GM19351 (cell line): ENCODE results near the gene DLEC1.
A peak's percentile ranks its signal among the peaks of the same experiment; 100 is the strongest.

Experiments used
- ATAC-seq: cut with Tn5 transposase; IDR thresholded peaks from one replicate; pipeline ENCODE4 v1.9.1; 2021; ENCODE audit warnings: mild to moderate bottlenecking, moderate library complexity; ENCODE audit not compliant: unreplicated experiment

The DLEC1 gene

DNA sequence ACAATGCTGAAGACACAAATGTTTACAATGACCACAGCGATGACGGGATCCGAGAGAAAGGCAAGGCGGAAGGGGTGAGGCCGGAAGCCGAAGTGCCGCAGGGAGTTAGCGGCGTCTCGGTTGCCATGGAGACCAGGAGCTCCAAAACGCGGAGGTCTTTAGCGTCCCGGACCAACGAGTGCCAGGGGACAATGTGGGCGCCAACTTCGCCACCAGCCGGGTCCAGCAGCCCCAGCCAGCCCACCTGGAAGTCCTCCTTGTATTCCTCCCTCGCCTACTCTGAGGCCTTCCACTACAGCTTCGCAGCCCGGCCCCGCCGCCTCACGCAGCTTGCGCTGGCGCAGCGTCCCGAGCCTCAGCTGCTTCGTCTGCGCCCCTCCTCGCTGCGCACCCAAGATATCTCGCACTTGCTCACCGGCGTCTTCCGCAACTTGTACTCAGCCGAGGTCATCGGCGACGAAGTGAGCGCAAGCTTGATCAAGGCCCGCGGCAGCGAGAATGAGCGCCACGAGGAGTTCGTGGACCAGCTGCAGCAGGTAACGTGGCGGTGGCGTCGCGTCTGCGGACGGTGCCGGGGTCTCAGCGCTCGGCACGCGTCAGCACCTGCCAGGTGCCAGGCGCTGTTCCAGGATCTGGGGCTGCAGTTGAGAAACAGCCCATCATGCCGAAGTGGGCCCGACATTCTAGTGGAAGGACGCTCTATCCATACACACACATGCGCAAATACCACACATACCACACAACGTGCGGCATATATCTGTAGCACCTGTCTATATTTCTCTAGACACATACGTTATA lies at the start of gene DLEC1:
DLEC1 (plus strand) TSS at position 108 of the 798 bp plus-strand sequence; CDS start at position 126, 18 bp downstream.
- ATAC-seq = peak; percentile 86

GRCh38 chr3:37989821-37990480 lies 49.1 kb upstream of the DLEC1 start:
- ATAC-seq = no peak

DNA sequence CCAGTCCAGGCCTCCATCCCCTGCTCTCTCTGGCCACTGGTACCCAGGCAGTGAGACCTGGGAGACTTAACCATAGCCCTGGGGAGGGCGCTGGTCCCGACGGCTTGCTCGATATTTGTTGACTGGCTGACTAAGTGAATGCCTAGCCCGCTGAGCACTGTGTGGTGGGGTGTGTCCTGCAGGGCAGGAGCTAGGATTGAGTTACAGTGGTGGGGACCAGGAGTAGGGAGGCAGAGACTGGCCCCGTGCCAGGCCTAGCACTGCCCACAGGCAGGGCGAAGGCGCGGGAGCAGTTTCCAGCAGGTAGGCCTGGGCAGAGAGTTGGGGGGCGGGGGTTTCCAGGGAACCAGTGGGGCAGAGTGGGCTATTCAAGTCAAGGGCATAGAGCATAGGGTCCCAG lies 48.5 kb upstream of the DLEC1 start, which contains the start of gene VILL:
VILL (plus strand) TSS at position 260 of the 400 bp plus-strand sequence. CDS start 2,887 bp downstream, outside the sequence.
- ATAC-seq = no peak

DNA sequence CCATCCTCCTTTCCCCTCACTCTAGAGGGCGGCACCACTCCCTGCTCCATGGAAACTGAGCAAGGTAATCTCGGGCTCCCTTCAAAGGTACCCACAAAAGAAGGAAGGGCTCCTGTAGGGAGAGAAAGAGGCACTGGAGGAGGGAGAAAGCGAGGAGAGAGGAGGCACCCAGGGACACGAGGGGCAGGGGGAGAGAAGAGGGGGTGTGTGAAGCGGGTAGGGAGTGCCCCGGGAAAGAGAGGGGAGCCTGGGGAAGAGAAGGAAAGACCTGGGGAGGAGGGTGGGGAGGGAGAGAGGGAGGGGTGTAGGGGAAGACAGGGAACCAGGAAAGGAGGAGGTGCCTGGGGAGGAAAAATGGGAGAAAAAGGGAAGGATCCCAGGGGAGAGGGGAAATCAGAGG lies 47.9 kb upstream of the DLEC1 start:
- ATAC-seq = no peak

DNA sequence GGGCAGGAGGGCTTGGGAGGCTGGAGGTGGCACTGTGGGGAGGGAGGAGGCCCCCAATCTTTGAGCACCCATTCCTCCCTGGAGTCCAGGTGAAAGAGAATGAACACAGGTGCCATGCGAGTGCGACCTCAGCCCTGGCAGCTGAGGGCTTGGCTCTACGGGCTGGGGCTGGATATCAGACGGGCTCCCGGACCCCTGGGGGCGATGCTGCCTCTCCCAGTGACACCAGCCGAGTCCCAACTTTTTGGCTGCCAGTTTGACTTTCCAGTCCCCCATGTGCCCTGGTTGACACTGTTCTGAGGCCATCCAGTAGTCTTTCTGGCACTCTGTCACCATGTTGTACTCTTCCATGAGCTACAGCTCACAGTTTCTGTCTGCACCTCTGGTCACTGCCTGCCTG lies 47.2 kb upstream of the DLEC1 start:
- ATAC-seq = no peak

DNA sequence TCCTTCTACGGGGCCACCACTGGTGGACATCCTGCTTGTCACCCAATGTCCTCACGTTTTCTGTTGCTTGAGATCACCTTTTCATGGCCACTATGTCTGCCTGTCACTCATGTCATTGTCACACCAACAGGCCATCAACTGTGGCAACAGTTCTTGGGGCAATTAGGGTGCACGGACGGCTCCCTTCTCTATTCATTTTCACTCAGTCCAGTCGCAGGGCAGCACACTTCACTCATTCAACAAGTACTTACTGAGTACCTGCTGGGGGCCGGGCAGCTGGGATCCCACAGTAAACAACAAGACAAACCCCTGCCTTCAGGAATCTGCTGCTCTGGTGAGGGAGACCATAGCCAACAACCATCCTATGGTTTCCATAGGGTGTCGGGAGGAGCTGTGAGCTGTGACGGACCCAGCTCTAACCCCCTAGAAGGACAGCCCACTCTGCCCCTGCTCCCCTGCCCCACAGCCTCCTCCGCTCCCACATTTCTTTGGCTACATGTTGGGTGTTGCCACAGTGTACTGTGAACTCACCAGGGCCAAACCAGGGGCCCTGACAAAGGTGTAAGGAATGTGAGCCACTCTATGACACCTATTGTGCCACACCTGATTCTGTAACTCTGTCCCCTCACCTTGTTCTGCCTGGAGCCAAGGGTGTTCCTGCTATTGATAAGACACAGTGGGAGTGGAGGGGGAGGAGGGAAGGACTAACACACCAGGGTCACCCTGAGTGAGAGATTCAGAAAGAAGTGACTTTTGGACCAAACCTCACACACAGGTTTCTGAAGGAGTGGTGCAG lies 46.5 kb upstream of the DLEC1 start:
- no peak for ATAC-seq

- ATAC-seq = no peak
These were observed 45.9 kb upstream of the DLEC1 start for GRCh38 chr3:37993067-37993455.

- ATAC-seq = no peak
These were observed 45.6 kb upstream of the DLEC1 start for GRCh38 chr3:37993460-37993819.

GRCh38 chr3:37993820-37994638 lies 45.0 kb upstream of the DLEC1 start:
- peak; percentile 59 for ATAC-seq

- ATAC-seq = peak; percentile 1
These were observed 44.4 kb upstream of the DLEC1 start for GRCh38 chr3:37994639-37994972.

DNA sequence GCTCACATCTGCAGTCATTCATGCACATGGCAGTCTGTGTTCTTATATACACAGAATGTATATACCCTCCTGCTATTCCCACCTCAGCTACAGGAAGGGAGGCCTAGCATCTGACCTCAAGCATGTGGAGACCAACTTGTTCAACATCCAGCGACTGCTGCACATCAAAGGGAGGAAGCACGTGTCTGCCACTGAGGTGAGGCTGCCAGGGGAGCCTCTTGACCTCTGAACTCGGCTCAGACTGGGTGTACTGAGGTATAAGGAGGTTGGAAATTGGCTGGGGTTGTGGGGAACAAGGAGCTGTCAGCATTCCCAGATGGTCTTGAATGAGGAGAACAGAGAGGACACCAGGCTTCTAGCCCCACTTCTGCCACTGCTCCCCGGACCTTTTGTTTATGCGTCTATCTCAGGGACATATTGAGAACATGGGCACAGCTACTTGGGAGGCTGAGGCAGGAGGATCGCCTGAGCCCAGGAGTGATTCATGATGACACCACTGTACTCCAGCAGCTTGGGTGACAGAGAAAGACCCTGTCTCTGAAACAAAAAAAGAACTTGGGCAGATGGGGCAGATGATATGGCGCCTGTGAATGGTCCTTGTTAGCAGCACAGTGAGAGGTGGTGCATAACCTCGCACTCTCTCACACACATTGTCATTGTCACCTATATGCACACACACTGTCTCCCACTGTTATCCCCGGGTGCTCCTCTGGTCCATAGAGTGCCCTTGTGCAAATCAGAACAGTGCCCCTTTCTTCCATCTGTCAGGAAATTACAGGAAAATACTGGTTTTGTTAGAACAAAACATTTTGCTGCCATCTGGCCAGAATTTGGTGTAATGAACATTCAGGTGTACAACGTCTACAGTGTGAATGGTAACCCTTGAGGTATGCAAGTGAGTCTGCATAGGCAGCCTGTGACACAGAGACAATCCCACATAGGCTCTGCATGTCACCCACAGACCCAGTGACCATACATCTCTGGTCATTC lies 43.1 kb upstream of the DLEC1 start:
- no peak for ATAC-seq

DNA sequence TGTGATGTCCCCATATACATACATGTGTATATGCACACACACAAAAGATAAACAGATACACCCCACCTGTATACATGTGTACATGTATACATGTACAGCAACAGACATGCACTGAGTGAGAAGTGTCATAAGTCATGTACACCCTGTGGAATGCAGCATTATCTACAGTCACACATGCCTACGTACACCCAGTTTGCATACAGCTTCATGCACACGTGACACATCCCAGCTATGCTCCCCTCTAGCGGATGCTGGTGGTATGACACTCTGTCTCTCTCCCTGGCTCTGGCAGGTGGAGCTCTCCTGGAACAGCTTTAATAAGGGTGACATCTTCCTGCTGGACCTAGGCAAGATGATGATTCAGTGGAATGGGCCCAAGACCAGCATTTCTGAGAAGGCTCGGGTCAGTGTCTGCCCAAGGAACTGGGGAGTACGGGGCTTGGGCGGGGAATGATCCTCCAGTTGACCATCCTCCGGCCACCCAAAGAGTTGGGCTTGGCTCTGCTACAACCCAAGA lies 42.2 kb upstream of the DLEC1 start:
- peak; percentile 57 for ATAC-seq

DNA sequence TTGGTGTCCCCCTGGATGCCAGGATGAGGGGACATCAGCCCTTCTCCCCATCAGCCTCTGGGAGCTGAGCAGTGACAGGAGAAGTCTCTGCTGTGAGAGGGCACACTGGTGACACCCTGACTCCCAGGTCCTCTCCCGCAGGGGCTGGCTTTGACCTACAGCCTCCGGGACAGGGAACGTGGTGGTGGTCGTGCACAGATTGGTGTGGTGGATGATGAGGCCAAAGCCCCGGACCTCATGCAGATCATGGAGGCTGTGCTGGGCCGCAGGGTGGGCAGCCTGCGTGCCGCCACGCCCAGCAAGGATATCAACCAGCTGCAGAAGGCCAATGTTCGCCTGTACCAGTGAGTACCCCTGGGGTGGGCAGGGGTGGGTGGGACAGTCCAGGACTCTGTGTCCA lies 41.7 kb upstream of the DLEC1 start:
- no peak for ATAC-seq

DNA sequence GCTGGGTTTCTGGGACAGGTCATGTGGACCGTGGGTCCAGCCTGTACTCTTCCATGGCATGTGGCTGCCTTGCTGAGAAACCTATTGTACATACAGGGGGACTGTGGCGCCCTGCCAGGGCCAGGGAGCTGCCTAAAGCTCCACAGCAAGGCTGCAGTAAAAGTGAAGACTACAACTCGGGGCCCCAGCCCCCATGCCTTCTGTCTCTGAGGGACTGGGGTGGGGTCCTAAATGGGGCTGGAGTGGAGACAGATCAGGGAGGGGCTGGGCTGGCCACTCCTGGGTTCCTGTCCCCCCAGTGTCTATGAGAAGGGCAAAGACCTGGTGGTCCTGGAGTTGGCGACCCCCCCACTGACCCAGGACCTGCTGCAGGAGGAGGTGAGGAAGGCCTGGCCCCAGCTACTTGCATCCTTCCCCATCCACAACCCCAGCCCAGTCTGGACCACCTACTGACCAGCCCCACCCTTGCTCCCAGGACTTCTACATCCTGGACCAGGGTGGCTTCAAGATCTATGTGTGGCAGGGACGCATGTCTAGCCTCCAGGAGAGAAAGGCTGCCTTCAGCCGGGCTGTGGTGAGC lies 41.1 kb upstream of the DLEC1 start:
- ATAC-seq = no peak

- no peak for ATAC-seq
These were observed 39.2 kb upstream of the DLEC1 start for GRCh38 chr3:37999836-38000235.

GRCh38 chr3:38000242-38000916 lies 38.6 kb upstream of the DLEC1 start:
- no peak for ATAC-seq

- ATAC-seq = no peak
These were observed 38.0 kb upstream of the DLEC1 start for GRCh38 chr3:38000965-38001455.

GRCh38 chr3:38001456-38002081 lies 37.4 kb upstream of the DLEC1 start:
- ATAC-seq = no peak
